Cortex of kidney (tissue), 1 donor: Measurements from ENCODE around the gene GPHN.
"Not testable (repeated sequence)": the region's sequence is repeated elsewhere in the genome, so short reads cannot be mapped to it uniquely, and the experiment has no call there.

ENCODE experiments used
- DNase-seq: peaks from one replicate; lab custom pipeline; 2025; lab: John Stamatoyannopoulos, UW

GPHN gene

DNA sequence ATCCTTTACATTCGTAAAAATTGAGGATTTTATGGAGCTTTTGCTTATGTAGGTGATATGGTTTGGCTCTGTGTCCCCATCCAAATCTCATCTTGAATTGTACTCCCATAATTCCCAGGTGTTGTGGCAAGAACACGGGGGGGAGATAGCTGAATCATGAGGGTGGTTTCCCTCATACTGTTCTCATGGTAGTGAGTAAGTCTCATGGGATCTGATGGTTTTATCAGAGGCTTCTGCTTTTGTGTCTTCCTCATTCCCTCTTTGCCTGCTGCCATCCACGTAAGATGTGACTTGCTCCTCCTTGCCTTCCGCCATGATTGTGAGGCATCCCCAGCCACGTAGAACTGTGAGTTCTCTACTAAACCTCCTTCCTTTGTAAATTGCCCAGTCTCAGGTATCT lies 5.1 kb upstream of the GPHN start:
- DNase-seq = not testable (repeated sequence)

DNA sequence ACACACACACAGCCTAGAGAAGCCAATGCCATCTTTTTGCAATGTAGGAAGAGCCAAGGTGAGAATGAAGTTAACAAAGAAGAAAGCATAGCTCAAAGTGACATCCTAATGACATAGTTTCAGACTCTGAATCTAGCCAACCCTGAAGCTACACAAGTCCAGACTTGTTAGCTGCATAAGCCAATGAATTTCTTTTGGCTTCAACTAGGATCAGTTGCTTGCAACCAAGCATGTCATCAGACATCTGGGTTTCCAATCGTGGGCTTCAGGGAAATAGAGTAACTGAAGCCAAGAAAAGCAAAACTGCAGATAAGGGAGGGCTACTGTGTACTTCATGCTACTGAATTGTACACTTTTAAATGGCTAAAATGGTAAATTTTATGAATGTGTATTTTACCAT lies 4.4 kb upstream of the GPHN start:
- no peak for DNase-seq

- no peak for DNase-seq
These were observed 696 bp upstream of the GPHN start for GRCh38 chr14:66507181-66507721.

GRCh38 chr14:66508547-66508845 lies 549 bp downstream of the GPHN start:
- no peak for DNase-seq

- DNase-seq = no peak
These were observed 1.1 kb downstream of the GPHN start for GRCh38 chr14:66508846-66509621.

DNA sequence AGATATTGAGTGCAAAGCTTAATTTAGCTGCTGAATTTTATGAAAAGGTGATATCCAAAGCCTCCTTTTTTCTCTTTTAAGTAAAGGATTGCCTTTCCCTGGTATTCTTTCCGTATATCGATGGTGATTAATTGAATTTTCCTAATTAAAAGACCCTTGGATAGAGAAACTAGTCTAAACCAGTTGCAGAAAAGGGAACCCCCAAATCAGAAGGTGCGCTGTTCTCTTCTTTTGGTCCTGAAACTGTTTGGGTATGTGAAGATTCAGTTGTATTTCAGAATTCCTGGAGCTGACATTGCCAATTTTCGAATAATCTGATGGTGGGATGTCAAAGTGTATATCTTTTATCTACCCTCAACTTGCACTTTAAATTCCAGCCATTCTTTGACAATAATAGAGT lies 1.9 kb downstream of the GPHN start:
- DNase-seq = no peak

GRCh38 chr14:66511849-66512248 lies 3.9 kb downstream of the GPHN start:
- DNase-seq = no peak

GRCh38 chr14:66514213-66514612 lies 6.3 kb downstream of the GPHN start:
- DNase-seq = no peak

DNA sequence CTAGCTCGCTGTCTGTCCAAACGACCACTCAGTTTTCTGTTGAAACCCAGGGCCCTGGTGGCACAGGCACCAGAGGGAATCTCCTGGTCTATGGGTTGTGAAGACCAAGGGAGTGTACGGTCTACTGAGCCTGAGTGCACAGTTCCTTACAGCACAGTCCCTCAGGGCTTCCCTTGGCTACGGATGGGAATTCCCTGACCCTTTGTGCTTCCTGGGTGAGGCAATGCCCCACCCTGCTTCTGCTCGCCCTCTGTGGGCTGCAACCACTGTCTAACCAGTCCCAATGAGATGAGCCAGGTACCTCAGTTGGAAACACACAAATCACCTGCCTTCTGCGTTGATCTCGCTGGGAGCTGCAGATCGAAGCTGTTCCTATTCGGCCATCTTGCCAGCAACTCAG lies 22.6 kb downstream of the GPHN start:
- no peak for DNase-seq

- DNase-seq = no peak
These were observed 31.1 kb downstream of the GPHN start for GRCh38 chr14:66539034-66539433.

GRCh38 chr14:66540038-66540437 lies 32.1 kb downstream of the GPHN start:
- DNase-seq = no peak

- no peak for DNase-seq
These were observed 33.7 kb downstream of the GPHN start for GRCh38 chr14:66541627-66542026.

DNA sequence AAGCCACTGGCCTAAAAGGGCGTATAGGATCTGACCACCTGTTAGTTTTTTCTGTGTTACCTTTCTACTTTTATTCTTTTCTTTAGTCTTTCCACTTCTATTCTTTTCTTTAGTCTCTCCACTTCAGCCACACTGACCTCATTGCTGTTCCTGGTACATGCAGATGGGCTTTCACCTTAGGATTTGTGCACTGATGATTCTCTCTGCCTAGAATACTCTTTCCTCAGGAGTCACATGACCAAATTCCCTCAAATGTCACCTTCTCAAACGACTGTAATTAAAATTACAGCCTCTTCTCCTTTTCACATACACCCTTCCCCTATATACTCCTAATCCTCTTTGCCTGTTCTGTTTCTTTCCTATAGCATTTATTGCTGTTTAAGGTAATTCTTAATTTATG lies 36.0 kb downstream of the GPHN start:
- no peak for DNase-seq

DNA sequence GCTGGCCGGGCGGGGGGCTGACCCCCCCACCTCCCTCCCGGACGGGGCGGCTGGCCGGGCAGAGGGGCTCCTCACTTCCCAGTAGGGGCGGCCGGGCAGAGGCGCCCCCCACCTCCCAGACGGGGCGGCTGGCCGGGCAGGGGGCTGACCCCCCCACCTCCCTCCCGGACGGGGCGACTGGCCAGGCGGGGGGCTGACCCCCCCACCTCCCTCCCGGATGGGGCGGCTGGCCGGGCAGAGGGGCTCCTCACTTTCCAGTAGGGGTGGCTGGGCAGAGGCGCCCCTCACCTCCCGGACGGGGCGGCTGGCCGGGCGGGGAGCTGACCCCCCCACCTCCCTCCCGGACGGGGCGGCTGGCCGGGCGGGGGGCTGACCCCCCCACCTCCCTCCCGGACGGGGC lies 37.2 kb downstream of the GPHN start:
- not testable (repeated sequence) for DNase-seq

DNA sequence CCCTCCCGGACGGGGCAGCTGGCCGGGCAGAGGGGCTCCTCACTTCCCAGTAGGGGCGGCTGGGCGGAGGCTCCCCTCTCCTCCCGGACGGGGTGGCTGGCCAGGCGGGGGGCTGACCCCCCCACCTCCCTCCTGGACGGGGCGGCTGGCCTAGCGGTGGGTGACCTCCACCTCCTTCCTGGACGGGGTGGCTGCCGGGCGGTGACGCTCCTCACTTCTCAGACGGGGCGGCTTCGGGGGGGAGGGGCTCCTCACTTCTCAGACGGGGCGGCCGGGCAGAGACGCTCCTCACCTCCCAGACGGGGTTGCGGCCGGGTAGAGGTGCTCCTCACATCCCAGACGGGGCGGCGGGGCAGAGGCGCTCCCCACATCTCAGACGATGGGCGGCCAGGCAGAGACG lies 37.8 kb downstream of the GPHN start:
- not testable (repeated sequence) for DNase-seq

DNA sequence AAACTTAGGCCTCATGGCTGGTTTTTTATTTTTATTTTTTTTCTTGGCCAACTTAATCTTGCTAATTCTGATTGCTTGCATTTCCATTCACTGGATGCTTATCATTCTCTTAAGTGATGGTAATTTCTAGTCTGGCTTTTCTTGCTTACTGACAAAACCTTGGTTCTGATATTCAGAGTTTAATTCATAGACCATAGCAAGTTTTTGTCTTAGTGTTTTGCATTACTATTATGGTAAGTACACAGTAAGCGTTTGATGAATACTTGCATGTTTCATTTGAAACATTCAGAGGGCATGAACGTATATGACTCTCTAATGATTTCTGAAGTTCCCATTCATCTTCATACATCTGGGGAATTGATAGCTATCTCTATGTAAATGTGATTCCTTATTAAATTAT lies 55.8 kb downstream of the GPHN start:
- DNase-seq = no peak

- no peak for DNase-seq
These were observed 60.3 kb downstream of the GPHN start for GRCh38 chr14:66568220-66568619.

DNA sequence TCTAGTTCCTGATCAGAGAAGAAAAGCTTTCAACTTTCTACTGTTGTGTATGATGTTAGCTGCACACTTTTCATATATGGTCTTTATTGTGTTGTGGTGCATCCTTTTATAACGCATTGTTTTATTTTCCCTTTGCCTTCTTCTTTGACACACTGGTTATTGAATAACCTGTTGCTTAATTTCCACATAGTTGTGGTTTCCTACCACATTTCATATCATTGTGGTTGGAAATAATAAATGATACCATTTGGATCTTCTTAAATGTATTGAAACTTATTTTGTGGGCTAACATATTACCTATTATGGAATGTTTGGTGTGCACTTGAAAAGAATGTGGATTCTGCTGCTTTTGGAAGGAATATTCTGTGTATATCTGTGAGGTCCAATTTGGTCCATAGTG lies 64.9 kb downstream of the GPHN start:
- no peak for DNase-seq

- DNase-seq = no peak
These were observed 67.1 kb downstream of the GPHN start for GRCh38 chr14:66575014-66575413.

DNA sequence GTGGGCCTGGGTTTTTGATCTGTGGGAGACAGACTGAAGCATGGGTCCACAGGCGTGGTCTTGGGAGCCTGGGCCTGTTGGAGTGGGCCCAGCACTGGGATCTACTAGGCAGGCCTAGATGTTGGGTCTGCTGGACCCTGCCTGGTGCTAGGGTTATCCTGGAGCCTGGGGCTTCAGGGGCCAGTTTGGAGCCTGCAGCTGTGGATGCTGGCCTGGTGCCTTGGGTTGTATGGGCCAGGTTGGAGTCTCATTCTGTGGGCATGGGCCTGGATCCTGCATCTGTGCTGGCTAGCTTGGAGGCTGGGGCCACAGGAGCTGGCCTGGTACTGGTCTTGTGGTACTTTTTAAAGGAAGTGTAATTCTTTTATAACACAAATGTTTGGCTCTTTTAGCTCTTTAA lies 68.0 kb downstream of the GPHN start:
- DNase-seq = no peak

DNA sequence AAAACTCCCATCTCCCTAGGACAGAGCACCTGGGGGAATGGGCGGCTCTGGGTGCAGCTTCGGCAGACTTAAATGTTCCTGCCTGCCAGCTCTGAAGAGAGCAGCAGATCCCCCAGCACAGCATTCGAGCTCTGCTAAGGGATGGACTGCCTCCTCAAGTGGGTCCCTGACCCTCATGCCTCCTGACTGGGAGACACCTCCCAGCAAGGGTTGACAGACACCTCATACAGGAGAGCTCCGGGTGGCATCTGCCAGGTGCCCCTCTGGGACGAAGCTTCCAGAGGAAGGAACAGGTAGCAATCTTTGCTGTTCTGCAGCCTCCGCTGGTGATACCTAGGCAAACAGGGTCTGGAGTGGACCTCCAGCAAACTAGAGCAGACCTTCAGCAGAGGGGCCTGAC lies 79.8 kb downstream of the GPHN start:
- not testable (repeated sequence) for DNase-seq

GRCh38 chr14:66595394-66595793 lies 87.4 kb downstream of the GPHN start:
- no peak for DNase-seq

GRCh38 chr14:66596241-66596985 lies 88.5 kb downstream of the GPHN start:
- DNase-seq = no peak

GRCh38 chr14:66600416-66600815 lies 92.5 kb downstream of the GPHN start:
- DNase-seq = no peak
